Parathyroid adenoma (tissue), 2 donors: ENCODE results near the gene PCBP3.

Experiments used
- H2AFZ ChIP-seq: fragments of 300-600 bp; sonication (generic); one replicate; pipeline ENCODE4 v1.7.0; 2017; ENCODE audit warnings: antibody characterized with exemption, mild to moderate bottlenecking
- H3K27ac ChIP-seq: fragments of 300-600 bp; sonication (generic); one replicate; pipeline ENCODE4 v1.7.0; 2017
- H3K27me3 ChIP-seq: fragments of 300-600 bp; sonication (generic); one replicate; pipeline ENCODE4 v1.7.0; 2017; ENCODE audit warnings: low read length; ENCODE audit not compliant: control insufficient read depth, insufficient read depth
- H3K36me3 ChIP-seq: fragments of 300-600 bp; sonication (generic); one replicate; pipeline ENCODE4 v1.7.0; 2017; ENCODE audit warnings: low read length; ENCODE audit not compliant: control insufficient read depth, insufficient read depth
- H3K4me1 ChIP-seq: fragments of 300-600 bp; sonication (generic); one replicate; pipeline ENCODE4 v1.7.0; 2017; ENCODE audit warnings: control low read depth
- H3K4me2 ChIP-seq: fragments of 300-600 bp; sonication (generic); one replicate; pipeline ENCODE4 v1.7.0; 2017; ENCODE audit warnings: low read length
- H3K4me3 ChIP-seq: fragments of 300-600 bp; sonication (generic); one replicate; pipeline ENCODE4 v1.7.0; 2017; ENCODE audit warnings: low read depth, low read length
- H3K79me2 ChIP-seq: fragments of 300-600 bp; sonication (generic); one replicate; pipeline ENCODE4 v1.7.0; 2017; ENCODE audit warnings: control low read depth
- H3K9ac ChIP-seq: fragments of 300-600 bp; sonication (generic); one replicate; pipeline ENCODE4 v1.7.0; 2017; ENCODE audit warnings: mild to moderate bottlenecking
- H3K9me3 ChIP-seq: fragments of 300-600 bp; sonication (generic); one replicate; pipeline ENCODE4 v1.7.0; 2017; ENCODE audit warnings: low read length; ENCODE audit not compliant: control insufficient read depth
- TF ChIP-seq, protein P1 (sequence below): fragments of 300-600 bp; sonication (generic); IDR thresholded peaks from one replicate; pipeline ENCODE4 v1.7.0; 2017; ENCODE audit warnings: antibody characterized with exemption, mild to moderate bottlenecking
- donor health status: primary hyperparathyroidism.

PCBP3 gene

DNA sequence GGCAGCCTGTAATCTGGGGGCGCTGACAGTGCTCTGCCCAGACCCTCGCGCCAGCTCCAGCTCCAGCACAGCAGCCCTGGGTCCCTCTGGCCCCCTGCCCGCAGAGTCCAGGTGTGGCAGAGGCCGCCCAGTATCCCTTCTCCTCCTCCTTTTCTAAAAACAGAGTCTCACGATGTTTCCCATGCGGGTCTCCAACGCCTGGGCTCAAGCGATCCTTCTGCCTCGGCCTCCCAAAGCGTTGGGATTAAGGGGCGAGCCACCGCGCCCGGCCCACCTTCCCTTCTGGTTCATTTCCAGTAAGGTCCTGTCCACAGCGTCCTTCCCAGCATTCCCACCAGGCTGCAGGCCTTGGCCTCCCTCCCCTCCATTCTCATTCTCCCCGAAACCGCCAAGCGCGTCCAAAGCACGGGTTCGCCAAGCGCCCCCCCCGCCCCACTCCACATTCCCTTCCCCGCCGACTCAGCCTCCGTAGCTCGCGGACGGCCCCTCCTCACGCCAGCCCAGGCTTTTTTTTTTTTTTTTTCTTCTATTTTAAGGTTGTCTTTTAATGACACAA lies 2.0 kb upstream of the PCBP3 start:
- Histone ChIP-seq H3K4me3 (no peak overlapping the region), H3K36me3 (no peaks in the 10 kb centered on the region), H3K27me3 (no peaks in the 10 kb centered on the region), H3K9ac (no peak overlapping the region), H3K79me2 (no peaks in the 10 kb centered on the region), H2AFZ (peak overlapping the region; percentile 78), H3K4me1 (peaks cover 2% of the 10 kb centered on the region), H3K9me3 (no peaks in the 10 kb centered on the region), H3K4me2 (no peak overlapping the region), H3K27ac (peak overlapping the region; percentile 75)
- TF ChIP-seq, protein P1, sequence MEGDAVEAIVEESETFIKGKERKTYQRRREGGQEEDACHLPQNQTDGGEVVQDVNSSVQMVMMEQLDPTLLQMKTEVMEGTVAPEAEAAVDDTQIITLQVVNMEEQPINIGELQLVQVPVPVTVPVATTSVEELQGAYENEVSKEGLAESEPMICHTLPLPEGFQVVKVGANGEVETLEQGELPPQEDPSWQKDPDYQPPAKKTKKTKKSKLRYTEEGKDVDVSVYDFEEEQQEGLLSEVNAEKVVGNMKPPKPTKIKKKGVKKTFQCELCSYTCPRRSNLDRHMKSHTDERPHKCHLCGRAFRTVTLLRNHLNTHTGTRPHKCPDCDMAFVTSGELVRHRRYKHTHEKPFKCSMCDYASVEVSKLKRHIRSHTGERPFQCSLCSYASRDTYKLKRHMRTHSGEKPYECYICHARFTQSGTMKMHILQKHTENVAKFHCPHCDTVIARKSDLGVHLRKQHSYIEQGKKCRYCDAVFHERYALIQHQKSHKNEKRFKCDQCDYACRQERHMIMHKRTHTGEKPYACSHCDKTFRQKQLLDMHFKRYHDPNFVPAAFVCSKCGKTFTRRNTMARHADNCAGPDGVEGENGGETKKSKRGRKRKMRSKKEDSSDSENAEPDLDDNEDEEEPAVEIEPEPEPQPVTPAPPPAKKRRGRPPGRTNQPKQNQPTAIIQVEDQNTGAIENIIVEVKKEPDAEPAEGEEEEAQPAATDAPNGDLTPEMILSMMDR: no peak

DNA sequence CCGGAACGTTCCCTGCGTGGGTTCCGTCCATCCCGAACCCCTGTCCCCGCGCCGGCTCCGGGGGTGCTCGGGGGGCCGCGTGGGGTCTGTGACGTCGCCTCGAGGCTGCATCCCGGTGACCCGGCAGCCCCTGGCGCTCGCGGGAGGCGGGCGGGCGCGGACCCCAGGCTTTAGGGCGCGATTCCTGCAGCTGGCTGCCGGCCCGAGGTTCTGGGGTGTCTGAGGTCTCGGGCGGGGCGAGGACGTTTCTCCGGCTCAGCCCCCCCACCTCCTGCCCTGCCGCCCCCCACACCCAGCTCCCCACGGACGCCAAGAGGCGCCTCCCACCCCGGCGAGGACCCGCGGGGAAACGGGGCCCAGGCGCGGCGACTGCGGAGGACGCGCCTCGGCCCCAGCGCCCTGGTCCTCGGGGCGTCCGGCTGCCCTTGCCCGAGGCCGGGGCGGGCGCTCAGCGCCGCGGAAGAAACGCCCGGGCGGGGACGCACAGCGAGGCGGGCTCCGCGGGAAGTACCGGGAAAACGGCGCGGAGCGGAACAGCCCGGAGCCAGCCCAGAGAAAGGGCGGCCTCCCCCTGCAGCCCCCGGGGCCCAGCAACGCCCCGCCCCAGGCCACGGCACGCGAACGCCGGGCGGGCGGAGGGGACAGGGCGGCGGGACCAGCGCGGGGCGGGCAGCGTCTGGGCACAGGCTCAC lies 1.3 kb upstream of the PCBP3 start:
- Histone ChIP-seq H3K27ac (peak overlapping the region; percentile 75), H3K36me3 (no peaks in the 10 kb centered on the region), H3K4me1 (peaks cover 2% of the 10 kb centered on the region), H3K27me3 (no peaks in the 10 kb centered on the region), H3K9me3 (no peaks in the 10 kb centered on the region), H3K4me2 (no peak overlapping the region), H2AFZ (peak overlapping the region; percentile 78), H3K9ac (no peak overlapping the region), H3K4me3 (no peak overlapping the region), H3K79me2 (no peaks in the 10 kb centered on the region)
- TF ChIP-seq, protein P1: no peak

DNA sequence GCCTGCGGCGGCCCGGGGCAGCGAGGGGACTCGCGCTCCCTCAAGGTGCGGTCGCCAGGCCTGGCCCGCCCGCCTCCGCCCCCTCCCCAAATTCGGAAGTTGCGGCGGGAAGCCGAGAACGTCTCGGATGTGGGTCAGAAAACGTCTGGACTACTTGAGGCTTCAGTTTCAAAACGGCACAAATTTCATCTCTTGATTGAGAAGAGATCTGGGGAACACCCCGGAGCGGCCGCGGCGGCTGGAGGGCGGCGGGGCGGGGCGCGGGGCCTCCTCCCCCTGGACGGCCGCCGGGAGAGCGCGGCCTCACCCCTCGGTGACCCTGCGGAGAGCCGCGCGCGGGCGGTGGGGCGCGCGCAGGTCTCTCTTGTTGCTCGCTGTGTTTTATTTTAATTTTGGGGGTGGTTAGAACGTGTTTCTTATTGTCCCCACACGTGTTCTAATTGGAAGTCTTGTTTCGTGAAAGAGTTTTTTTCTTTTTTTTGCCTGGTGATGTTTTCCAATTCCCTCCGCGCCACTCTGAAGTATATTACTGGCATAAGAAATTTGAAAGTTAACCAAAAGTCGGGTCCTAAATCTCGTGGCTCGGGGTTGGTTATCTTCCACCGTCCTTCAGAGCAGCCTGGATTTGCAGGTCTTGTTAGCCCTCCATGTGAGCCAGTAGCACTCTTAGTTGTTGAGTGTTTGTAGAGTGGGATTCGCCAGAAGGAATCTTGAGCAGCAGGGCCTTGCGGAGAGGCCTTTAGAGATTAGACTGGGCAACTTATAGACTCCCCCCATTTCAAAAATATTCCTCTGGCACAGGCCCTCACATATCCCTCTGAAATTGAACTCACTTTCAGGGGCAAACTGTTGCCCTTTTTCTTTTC lies 749 bp downstream of the PCBP3 start:
- Histone ChIP-seq H3K4me3 (no peak overlapping the region), H3K4me2 (no peak overlapping the region), H3K79me2 (no peaks in the 10 kb centered on the region), H3K9me3 (no peaks in the 10 kb centered on the region), H2AFZ (no peak overlapping the region), H3K36me3 (no peaks in the 10 kb centered on the region), H3K4me1 (peaks cover 2% of the 10 kb centered on the region), H3K9ac (no peak overlapping the region), H3K27me3 (no peaks in the 10 kb centered on the region), H3K27ac (no peak overlapping the region)
- TF ChIP-seq, protein P1: no peak

DNA sequence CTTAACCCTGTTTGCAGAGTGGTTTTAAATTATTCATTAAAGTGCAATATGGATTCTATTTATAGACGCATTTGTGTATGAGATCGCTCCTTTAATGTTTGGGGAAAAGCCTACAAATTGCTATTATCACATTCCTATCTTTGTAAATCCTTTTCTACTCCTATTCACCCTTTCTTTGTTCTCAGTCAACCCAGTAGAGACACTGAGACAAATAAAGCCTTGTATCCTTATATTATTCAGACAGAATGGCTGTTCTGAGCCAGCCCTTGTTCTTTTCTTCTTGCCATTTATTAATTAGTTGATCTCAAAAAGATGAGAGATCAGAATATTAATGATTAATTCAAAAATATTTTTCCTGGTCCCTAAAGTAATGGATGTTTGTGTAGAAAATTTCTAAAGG lies 8.4 kb downstream of the PCBP3 start:
- TF ChIP-seq, protein P1: no peak
- no peaks in the 10 kb centered on the region for H3K36me3 ChIP-seq
- no peak overlapping the region for H3K27ac ChIP-seq
- H3K9ac ChIP-seq: no peak overlapping the region
- H3K79me2 ChIP-seq: no peaks in the 10 kb centered on the region
- H2AFZ ChIP-seq: no peak overlapping the region
- H3K4me1 ChIP-seq: no peaks in the 10 kb centered on the region
- no peak overlapping the region for H3K4me3 ChIP-seq
- H3K27me3 ChIP-seq: no peaks in the 10 kb centered on the region
- H3K4me2 ChIP-seq: no peak overlapping the region
- H3K9me3 ChIP-seq: no peaks in the 10 kb centered on the region
